HepG2 (cell line): ENCODE data around the gene YPEL4. TPM values are rescaled to one million over a fixed set of nuclear protein-coding genes. Genes with fewer than 3 reads are reported as not detected.

ENCODE experiments used
- ARID3A ChIP-seq: IDR thresholded peaks from 2 replicates; pipeline ENCODE4 v1.6.1; 2012; ENCODE audit warnings: low read depth, low read length, improper control_type of control experiment
- ATF7 ChIP-seq, 2 experiments: fragments of 450-650 bp in 1 of 2; sonication (generic) in 1 of 2; formaldehyde crosslinking in 1 of 2; IDR thresholded peaks; 2 replicates each; pipeline versions ENCODE4 v1.4.0 to v1.6.1; 2016 to 2020; ENCODE audit warnings: antibody characterized with exemption in 1 of 2, mild to moderate bottlenecking in 1 of 2, missing genetic modification reagents in 1 of 2
- BCLAF1 ChIP-seq: fragments of 450-650 bp; IDR thresholded peaks from 2 replicates; pipeline ENCODE4 v1.6.1; 2017; ENCODE audit warnings: mild to moderate bottlenecking
- CEBPB ChIP-seq: IDR thresholded peaks from 2 replicates; pipeline ENCODE4 v1.6.1; 2011; ENCODE audit warnings: low read depth, low read length, improper control_type of control experiment, borderline replicate concordance
- FOXJ3 ChIP-seq: sonication (generic); formaldehyde crosslinking; IDR thresholded peaks from 2 replicates; pipeline ENCODE4 v1.4.0; 2020; ENCODE audit warnings: missing genetic modification reagents, mild to moderate bottlenecking, borderline replicate concordance
- HOXA5 ChIP-seq: sonication (generic); formaldehyde crosslinking; IDR thresholded peaks from 2 replicates; pipeline ENCODE4 v1.4.0; 2020; ENCODE audit warnings: missing genetic modification reagents
- KAT7 ChIP-seq: IDR thresholded peaks from 2 replicates; pipeline ENCODE4 v1.6.1; 2018; ENCODE audit warnings: borderline replicate concordance, missing compliant biosample characterization
- POLR2A ChIP-seq, 2 experiments: IDR thresholded peaks; 2 replicates each; pipeline ENCODE4 v1.6.1; 2011; ENCODE audit warnings: low read depth in 2 of 2, low read length in 2 of 2, mild to moderate bottlenecking in 1 of 2, moderate library complexity in 1 of 2; ENCODE audit not compliant: insufficient read depth in 1 of 2
- PPARG ChIP-seq: conservative IDR thresholded peaks from 2 replicates; pipeline ENCODE4 v1.6.1; 2016; ENCODE audit warnings: missing biosample characterization, missing genetic modification reagents
- REST ChIP-seq, 2 experiments: IDR thresholded peaks; 2 replicates each; pipeline ENCODE4 v1.6.1; 2011 to 2012; ENCODE audit warnings: low read length in 2 of 2, borderline replicate concordance in 1 of 2, low read depth in 1 of 2, mild to moderate bottlenecking in 1 of 2, moderate library complexity in 1 of 2
- TCF7L2 ChIP-seq: IDR thresholded peaks from 2 replicates; pipeline ENCODE4 v1.6.1; 2011; ENCODE audit warnings: mild to moderate bottlenecking, low read depth, low read length, moderate library complexity
- TFDP2 ChIP-seq: sonication (generic); formaldehyde crosslinking; IDR thresholded peaks from 2 replicates; pipeline ENCODE4 v1.4.0; 2020; ENCODE audit warnings: missing genetic modification reagents
- ZHX1 ChIP-seq: sonication (generic); formaldehyde crosslinking; IDR thresholded peaks from 2 replicates; pipeline ENCODE4 v1.8.1; 2022; ENCODE audit warnings: low read depth, mild to moderate bottlenecking, missing genetic modification reagents
- ZNF766 ChIP-seq: sonication (generic); formaldehyde crosslinking; IDR thresholded peaks from 2 replicates; pipeline ENCODE4 v1.5.0; 2020; ENCODE audit warnings: missing genetic modification reagents, borderline replicate concordance
- ZSCAN20 ChIP-seq: sonication (generic); formaldehyde crosslinking; IDR thresholded peaks from 2 replicates; pipeline ENCODE4 v1.4.0; 2020; ENCODE audit warnings: missing genetic modification reagents, mild to moderate bottlenecking, borderline replicate concordance
- polyA plus RNA-seq, 8 experiments: library from polyadenylated mRNA; depleted of rRNA in 3 of 8; stranded (reverse) in 7 of 8; unstranded in 1 of 8; fragments of >200 nt; fragmentation: Illumina TruSeq in 4 of 8; extraction: Trizol in 4 of 8; gene quantifications; 2 replicates each; pipeline versions ENCODE4 v1.2.1 to v1.2.3, GENCODE V29; 2011 to 2016; ENCODE audit warnings: low read depth in 4 of 8, missing spikeins in 1 of 8, mixed read lengths in 1 of 8; ENCODE audit not compliant: insufficient read depth in 1 of 8
- total RNA-seq, 5 experiments: library from RNA; depleted of rRNA; stranded (reverse); fragments of >200 nt; fragmentation: Illumina TruSeq; extraction: Trizol; gene quantifications; 2 replicates each; pipeline ENCODE4 v1.2.3, GENCODE V29; 2016; ENCODE audit warnings: low read depth in 1 of 5

YPEL4 gene
- total and polyA plus RNA-seq, 2 of the 13 experiments (the other 11 are each of a cell fraction or from before 2014, with no cell fraction given), result 0.04 TPM; not detected in 1

GRCh38 chr11:57667117-57667735, 17.5 kb upstream of the YPEL4 start (continued):
- peak; percentile 77 for TF ChIP-seq ARID3A
- no peak for TF ChIP-seq ZHX1 (CRISPR knock-in tag)
- no peak for TF ChIP-seq HOXA5 (CRISPR knock-in tag)
- peak; percentile 43; the same call in 1 of the 2 replicates for TF ChIP-seq CEBPB
- TF ChIP-seq REST (IDR thresholded peaks at IDR 0.05; ENCODE audit: borderline replicate concordance in 1 of 2, low read depth in 1 of 2, low read length in 2 of 2), result no peak; a peak in 1 of 4 replicates
- 0 out of 2 replicates have a peak, but pooled peaks have one; percentile 45 for TF ChIP-seq ZSCAN20 (CRISPR knock-in tag)
- peak in 1 of 2 experiments; percentile 55; a peak in 2 of 4 replicates for TF ChIP-seq POLR2A (IDR thresholded peaks at IDR 0.05; ENCODE audit: insufficient read depth in 1 of 2, low read depth in 2 of 2, low read length in 2 of 2)
- TF ChIP-seq KAT7 (CRISPR knock-in tag), result no peak
- no peak for TF ChIP-seq ZNF766 (CRISPR knock-in tag)
- no peak for TF ChIP-seq TCF7L2
- no peak for TF ChIP-seq TFDP2 (CRISPR knock-in tag)
- TF ChIP-seq ATF7 (IDR thresholded peaks at IDR 0.05), result peak; percentile 83
- no peak for TF ChIP-seq ATF7 (CRISPR knock-in tag; IDR thresholded peaks at IDR 0.05)
- peak; percentile 76; the same call in 1 of the 2 replicates for TF ChIP-seq FOXJ3 (CRISPR knock-in tag)
- TF ChIP-seq PPARG (CRISPR knock-in tag), result no peak; the same call in 1 of the 2 replicates
- no peak for TF ChIP-seq BCLAF1
